Smooth muscle cell (in vitro differentiated cells): ENCODE data around the gene MTX1. TPM values are rescaled to one million over a fixed set of nuclear protein-coding genes. Genes with fewer than 3 reads are reported as not detected.
A peak's percentile ranks its signal among the peaks of the same experiment; 100 is the strongest.
"Not testable (repeated sequence)": the region's sequence is repeated elsewhere in the genome, so short reads cannot be mapped to it uniquely, and the experiment has no call there.

Experiments used
- DNase-seq: peaks from one replicate; lab custom pipeline; 2025; ENCODE audit not compliant: unreplicated experiment; lab: John Stamatoyannopoulos, UW
- H2AFZ ChIP-seq: fragments of 200-600 bp; sonication (generic); 2 replicates; pipeline ENCODE4 v1.6.0; 2016; ENCODE audit warnings: antibody characterized with exemption, low read depth, mild to moderate bottlenecking
- H3F3A ChIP-seq: fragments of 200-600 bp; sonication (generic); 2 replicates; pipeline ENCODE4 v1.6.0; 2017; ENCODE audit warnings: antibody characterized with exemption, low read depth
- H3K27ac ChIP-seq: fragments of 200-600 bp; sonication (generic); 2 replicates; pipeline ENCODE4 v1.5.1; 2016; ENCODE audit warnings: low read depth, mild to moderate bottlenecking
- H3K27me3 ChIP-seq: fragments of 200-600 bp; sonication (generic); 2 replicates; pipeline ENCODE4 v1.6.1; 2016; ENCODE audit warnings: low read depth, mild to moderate bottlenecking
- H3K36me3 ChIP-seq: fragments of 200-600 bp; sonication (generic); 2 replicates; pipeline ENCODE4 v1.5.1; 2016; ENCODE audit warnings: low read depth
- H3K4me1 ChIP-seq: fragments of 200-600 bp; sonication (generic); 2 replicates; pipeline ENCODE4 v1.5.1; 2016; ENCODE audit warnings: low read depth
- H3K4me2 ChIP-seq: fragments of 200-600 bp; sonication (generic); 2 replicates; pipeline ENCODE4 v1.6.0; 2016; ENCODE audit warnings: mild to moderate bottlenecking
- H3K4me3 ChIP-seq: fragments of 200-600 bp; sonication (generic); 2 replicates; pipeline ENCODE4 v1.5.1; 2016; ENCODE audit warnings: mild to moderate bottlenecking
- H3K79me2 ChIP-seq: fragments of 200-600 bp; sonication (generic); 2 replicates; pipeline ENCODE4 v1.6.0; 2016; ENCODE audit warnings: low read depth, mild to moderate bottlenecking
- H3K9ac ChIP-seq: fragments of 200-600 bp; sonication (generic); 2 replicates; pipeline ENCODE4 v1.6.0; 2016; ENCODE audit warnings: low read depth
- H3K9me3 ChIP-seq: fragments of 200-600 bp; sonication (generic); replicated peaks from 2 replicates; pipeline ENCODE4 v1.5.1; 2016; ENCODE audit warnings: low read depth
- H4K20me1 ChIP-seq: fragments of 200-600 bp; sonication (generic); 2 replicates; pipeline ENCODE4 v1.6.0; 2016; ENCODE audit warnings: low read depth
- WGBS: methylation state at CpG from one replicate; pipeline ENCODE4 v1.1.7; 2016; ENCODE audit warnings: low lambda C conversion rate; 5-methylcytosine and 5-hydroxymethylcytosine counted together
- polyA plus RNA-seq: library from polyadenylated mRNA; unstranded; fragments of >200 nt; fragmentation: Nextera tagmentation; extraction: Ambion mirVana; gene quantifications from 2 replicates; pipeline ENCODE4 v1.2.1, GENCODE V29; 2016
- total RNA-seq: library from RNA; depleted of rRNA; stranded (reverse); fragments of >200 nt; gene quantifications from 2 replicates; pipeline ENCODE4 v1.2.3, GENCODE V29; 2014
- TF ChIP-seq, protein P1 (sequence below): fragments of 200-600 bp; sonication (generic); IDR thresholded peaks from 2 replicates; pipeline ENCODE4 v1.5.1; 2017; ENCODE audit warnings: borderline replicate concordance, mild to moderate bottlenecking, antibody characterized with exemption; ENCODE audit not compliant: insufficient read depth, poor library complexity, severe bottlenecking

MTX1 gene
- total and polyA plus RNA-seq, 2 experiments from 2014 or later, result 45.2 to 109 TPM

GRCh38 chr1:155166051-155166470, 42.4 kb upstream of the MTX1 start:
- H3K9me3 ChIP-seq, result no peaks in the 10 kb centered on the region
- DNase-seq, result no peak
- H3K27me3 ChIP-seq, result no peaks in the 10 kb centered on the region
- WGBS, result 64% methylated on average over 8 of the region's 8 CpGs
- H3K79me2 ChIP-seq, result peaks cover 4% of the 10 kb centered on the region
- H3F3A ChIP-seq, result no peaks in the 10 kb centered on the region
- no peaks in the 10 kb centered on the region for H4K20me1 ChIP-seq
- no peak overlapping the region for H3K4me2 ChIP-seq
- TF ChIP-seq, protein P1, sequence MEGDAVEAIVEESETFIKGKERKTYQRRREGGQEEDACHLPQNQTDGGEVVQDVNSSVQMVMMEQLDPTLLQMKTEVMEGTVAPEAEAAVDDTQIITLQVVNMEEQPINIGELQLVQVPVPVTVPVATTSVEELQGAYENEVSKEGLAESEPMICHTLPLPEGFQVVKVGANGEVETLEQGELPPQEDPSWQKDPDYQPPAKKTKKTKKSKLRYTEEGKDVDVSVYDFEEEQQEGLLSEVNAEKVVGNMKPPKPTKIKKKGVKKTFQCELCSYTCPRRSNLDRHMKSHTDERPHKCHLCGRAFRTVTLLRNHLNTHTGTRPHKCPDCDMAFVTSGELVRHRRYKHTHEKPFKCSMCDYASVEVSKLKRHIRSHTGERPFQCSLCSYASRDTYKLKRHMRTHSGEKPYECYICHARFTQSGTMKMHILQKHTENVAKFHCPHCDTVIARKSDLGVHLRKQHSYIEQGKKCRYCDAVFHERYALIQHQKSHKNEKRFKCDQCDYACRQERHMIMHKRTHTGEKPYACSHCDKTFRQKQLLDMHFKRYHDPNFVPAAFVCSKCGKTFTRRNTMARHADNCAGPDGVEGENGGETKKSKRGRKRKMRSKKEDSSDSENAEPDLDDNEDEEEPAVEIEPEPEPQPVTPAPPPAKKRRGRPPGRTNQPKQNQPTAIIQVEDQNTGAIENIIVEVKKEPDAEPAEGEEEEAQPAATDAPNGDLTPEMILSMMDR, result no peak
- no peak overlapping the region for H3K4me3 ChIP-seq
- no peaks in the 10 kb centered on the region for H3K36me3 ChIP-seq
- no peak overlapping the region for H3K9ac ChIP-seq
- H2AFZ ChIP-seq, result no peak overlapping the region
- H3K4me1 ChIP-seq, result peaks cover 8% of the 10 kb centered on the region
- no peak overlapping the region for H3K27ac ChIP-seq

DNA sequence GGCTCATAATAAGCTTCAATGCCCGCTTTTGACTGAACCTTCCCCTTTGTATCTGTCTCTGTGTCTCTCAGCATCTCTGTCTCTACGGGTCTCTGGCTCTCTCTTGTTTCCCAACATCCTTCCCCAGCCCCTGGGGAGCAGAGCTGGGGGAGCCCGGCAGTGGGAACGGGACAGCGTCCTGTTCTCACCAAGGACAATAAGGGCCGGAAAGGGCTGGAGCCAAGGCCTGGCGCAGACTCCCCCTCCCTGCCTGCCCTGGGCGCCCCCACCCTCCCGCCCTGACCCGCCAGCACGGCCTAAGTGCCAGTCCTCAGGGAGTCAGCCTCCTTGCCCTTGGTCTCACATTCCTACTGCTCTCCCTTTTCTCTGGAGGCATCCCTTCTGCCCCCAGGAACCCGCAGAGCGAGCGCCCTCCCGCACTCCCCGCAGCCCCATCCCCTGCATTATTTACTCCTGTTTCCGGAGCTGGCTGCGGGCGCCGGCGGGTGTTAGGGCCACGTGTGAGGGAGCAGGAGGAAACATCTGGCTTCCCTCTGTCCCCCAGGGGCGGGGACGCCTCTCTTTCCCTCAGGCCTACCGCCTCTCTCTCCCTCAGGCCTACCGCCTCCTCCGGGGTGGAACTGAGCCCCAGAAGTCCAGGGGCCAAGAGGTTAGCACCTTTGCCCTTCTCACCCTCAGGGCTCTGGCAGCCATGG, 41.9 kb upstream of the MTX1 start:
- H3K27me3 ChIP-seq, result no peaks in the 10 kb centered on the region
- H3K4me1 ChIP-seq, result peaks cover 8% of the 10 kb centered on the region
- 41% methylated on average over 19 of the region's 27 CpGs for WGBS
- TF ChIP-seq, protein P1, result no peak
- no peaks in the 10 kb centered on the region for H4K20me1 ChIP-seq
- no peak overlapping the region for H3K4me2 ChIP-seq
- H3K9ac ChIP-seq, result no peak overlapping the region
- no peak overlapping the region for H3K4me3 ChIP-seq
- no peak overlapping the region for H3K27ac ChIP-seq
- H3F3A ChIP-seq, result no peaks in the 10 kb centered on the region
- H3K9me3 ChIP-seq, result no peaks in the 10 kb centered on the region
- no peaks in the 10 kb centered on the region for H3K36me3 ChIP-seq
- H2AFZ ChIP-seq, result no peak overlapping the region
- peaks cover 9% of the 10 kb centered on the region for H3K79me2 ChIP-seq
- DNase-seq, result no peak

DNA sequence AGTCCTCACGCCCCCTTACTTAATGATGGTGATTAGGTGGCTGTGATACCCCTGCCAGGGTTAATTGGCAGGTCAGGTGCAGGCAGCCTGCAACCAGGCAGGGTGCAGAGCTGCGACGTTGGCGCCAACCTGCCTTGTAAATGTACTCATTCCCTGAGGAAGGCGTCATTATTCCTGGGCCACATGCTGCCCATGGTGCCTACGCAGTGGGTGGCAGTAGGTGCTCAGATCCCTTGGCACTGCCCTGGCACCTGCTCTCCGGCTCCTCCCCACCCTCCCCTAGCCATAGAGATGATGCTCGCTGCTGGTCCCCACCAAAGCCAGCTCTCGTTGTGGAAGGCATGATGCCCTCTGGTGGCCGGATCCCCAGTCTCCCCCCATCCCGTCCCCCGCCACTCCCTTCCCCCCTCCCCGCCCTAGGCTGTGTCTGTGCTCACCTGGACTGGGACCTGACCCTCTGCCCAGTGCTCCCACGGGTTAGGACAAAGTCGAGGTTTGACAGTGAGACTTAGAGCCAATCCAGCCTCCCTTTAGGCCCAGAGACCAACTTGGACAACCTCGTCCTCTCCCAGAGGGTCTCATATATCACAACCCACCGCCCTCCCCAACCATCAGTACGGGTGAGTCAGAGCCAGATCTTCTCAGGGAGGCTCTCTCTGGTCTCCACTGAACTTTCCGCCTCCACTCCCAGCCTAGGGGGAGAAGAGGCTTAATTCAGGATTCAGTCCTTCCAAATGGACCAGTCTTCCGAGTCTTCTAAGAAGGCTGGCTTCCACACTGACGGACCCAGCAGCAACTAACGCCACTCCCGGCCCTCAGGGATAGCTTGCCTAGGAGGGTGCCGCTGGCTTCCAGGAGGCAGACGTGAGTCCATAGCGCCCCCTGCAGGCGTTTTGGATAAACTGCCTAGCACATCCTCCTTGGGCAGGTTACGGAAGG, 41.1 kb upstream of the MTX1 start:
- Histone ChIP-seq H3K4me1 (peaks cover 13% of the 10 kb centered on the region), H2AFZ (no peak overlapping the region), H3K36me3 (no peaks in the 10 kb centered on the region), H3K9me3 (no peaks in the 10 kb centered on the region), H3K4me3 (peak overlapping the region; percentile 27), H3K79me2 (peaks cover 16% of the 10 kb centered on the region), H3F3A (no peaks in the 10 kb centered on the region), H3K9ac (no peak overlapping the region), H3K27ac (no peak overlapping the region), H4K20me1 (no peaks in the 10 kb centered on the region), H3K27me3 (no peaks in the 10 kb centered on the region), H3K4me2 (peak overlapping the region; percentile 60)
- DNase-seq, result peak; percentile 46
- whole genome bisulfite sequencing, result 11% methylated on average over 26 of the region's 28 CpGs
- TF ChIP-seq, protein P1, result peak; percentile 93

DNA sequence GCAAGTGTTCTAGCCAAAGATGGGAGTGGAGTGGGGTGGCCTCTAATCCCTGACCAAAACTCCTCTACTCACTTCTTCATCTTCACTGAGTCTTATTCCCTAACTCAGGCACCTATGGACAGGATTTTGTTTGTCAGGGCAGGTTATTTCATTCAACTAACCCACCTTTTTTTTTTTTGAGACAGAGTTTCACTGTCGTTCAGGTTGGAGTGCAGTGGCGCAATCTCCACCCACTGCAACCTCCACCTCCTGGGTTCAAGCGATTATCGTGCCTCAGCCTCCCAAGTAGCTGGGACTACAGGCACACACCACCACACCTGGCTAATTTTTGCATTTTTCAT, 40.4 kb upstream of the MTX1 start:
- not testable (repeated sequence) for H3K27ac ChIP-seq, H3K4me3 ChIP-seq, H3K27me3 ChIP-seq, H4K20me1 ChIP-seq, DNase-seq, H3K9ac ChIP-seq, H3F3A ChIP-seq, H3K36me3 ChIP-seq, H3K9me3 ChIP-seq, H2AFZ ChIP-seq
- Histone ChIP-seq H3K4me1 (peaks cover 13% of the 10 kb centered on the region), H3K4me2 (peak overlapping the region; percentile 60), H3K79me2 (peaks cover 16% of the 10 kb centered on the region)
- WGBS, result 67% methylated on average over 4 of the region's 4 CpGs
